ENCODE results near the gene TCF7L1.

DNA sequence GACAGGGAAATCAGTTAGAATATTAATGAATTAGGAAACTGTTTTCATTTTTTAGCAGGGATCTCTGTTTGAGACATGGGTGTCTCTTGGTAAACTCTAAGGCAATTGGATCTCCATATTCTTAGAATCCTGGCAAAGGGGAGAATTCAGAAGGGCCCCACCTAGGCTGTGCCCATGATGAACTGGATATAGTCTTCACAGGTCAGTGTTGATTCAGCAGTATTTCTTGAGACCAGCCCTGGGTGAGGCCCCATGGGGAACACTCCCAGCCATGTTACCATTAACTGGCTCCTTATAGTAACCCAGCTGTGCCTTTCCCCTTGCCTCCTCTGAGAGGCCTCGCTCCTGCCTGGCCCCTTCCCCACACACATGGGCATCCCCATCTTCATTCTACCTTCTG, 76.7 kb downstream of the TCF7L1 start:
- TF ChIP-seq TAF1 (IDR thresholded peaks at IDR 0.05; ENCODE audit: low read depth) (no peak), CTCF (IDR thresholded peaks at IDR 0.05; ENCODE audit: poor library complexity, severe bottlenecking) (no peak), POLR2AphosphoS5 (IDR thresholded peaks at IDR 0.05) (no peak), EZH2 (IDR thresholded peaks at IDR 0.05; ENCODE audit: borderline replicate concordance, insufficient read depth, low read length, poor library complexity, severe bottlenecking) (no peak), RAD21 (conservative IDR thresholded peaks at IDR 0.05) (no peak), MXI1 (conservative IDR thresholded peaks at IDR 0.05; ENCODE audit: poor library complexity, severe bottlenecking) (no peak), EP300 (conservative IDR thresholded peaks at IDR 0.05; ENCODE audit: poor library complexity, severe bottlenecking) (no peak)
- TF ChIP-seq, protein P1, sequence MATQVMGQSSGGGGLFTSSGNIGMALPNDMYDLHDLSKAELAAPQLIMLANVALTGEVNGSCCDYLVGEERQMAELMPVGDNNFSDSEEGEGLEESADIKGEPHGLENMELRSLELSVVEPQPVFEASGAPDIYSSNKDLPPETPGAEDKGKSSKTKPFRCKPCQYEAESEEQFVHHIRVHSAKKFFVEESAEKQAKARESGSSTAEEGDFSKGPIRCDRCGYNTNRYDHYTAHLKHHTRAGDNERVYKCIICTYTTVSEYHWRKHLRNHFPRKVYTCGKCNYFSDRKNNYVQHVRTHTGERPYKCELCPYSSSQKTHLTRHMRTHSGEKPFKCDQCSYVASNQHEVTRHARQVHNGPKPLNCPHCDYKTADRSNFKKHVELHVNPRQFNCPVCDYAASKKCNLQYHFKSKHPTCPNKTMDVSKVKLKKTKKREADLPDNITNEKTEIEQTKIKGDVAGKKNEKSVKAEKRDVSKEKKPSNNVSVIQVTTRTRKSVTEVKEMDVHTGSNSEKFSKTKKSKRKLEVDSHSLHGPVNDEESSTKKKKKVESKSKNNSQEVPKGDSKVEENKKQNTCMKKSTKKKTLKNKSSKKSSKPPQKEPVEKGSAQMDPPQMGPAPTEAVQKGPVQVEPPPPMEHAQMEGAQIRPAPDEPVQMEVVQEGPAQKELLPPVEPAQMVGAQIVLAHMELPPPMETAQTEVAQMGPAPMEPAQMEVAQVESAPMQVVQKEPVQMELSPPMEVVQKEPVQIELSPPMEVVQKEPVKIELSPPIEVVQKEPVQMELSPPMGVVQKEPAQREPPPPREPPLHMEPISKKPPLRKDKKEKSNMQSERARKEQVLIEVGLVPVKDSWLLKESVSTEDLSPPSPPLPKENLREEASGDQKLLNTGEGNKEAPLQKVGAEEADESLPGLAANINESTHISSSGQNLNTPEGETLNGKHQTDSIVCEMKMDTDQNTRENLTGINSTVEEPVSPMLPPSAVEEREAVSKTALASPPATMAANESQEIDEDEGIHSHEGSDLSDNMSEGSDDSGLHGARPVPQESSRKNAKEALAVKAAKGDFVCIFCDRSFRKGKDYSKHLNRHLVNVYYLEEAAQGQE (IDR thresholded peaks at IDR 0.05; ENCODE audit: borderline replicate concordance), result no peak
